ENCODE measurements around the gene CYP4A22.
A peak's percentile ranks its signal among the peaks of the same experiment; 100 is the strongest.
"Not testable (repeated sequence)": the region's sequence is repeated elsewhere in the genome, so short reads cannot be mapped to it uniquely, and the experiment has no call there.

CYP4A22 gene

DNA sequence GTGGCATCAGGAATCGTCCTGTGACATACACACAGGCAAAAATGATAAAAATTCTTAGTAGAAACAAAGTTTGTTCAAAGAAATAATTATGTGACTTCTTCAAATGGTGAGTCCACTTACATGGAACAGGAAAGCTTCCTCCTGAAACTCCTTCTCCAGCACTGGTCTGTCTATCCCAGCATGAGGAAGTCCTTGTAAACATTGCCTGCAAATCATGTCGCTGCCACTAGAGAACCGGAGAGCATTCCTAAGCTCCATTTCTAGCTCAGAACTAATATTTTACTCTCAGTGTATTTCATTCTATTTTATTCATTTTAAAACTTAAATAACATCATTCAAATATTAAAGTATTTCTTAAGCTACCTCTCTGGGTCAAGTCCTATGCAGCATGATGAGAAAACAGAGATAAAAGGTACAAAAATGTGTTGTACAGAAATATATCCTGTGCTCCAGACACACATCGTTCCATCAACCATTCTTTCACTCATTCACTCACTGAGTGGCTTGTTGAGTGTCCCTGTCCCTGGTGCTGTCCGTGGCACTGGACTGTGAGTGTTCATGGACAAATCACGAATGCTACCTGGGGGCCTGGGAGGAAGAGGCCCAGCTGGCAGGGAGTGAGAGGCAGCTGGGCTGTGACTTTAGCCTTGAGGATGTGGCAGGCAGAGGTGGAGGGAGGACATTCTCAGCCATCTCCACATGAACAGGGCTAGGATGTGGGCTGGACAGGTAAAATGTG is 10.0 kb downstream of the CYP4A22 start:
- H3K27ac ChIP-seq = no peak overlapping the region
- no peak overlapping the region for H3K4me3 ChIP-seq

DNA sequence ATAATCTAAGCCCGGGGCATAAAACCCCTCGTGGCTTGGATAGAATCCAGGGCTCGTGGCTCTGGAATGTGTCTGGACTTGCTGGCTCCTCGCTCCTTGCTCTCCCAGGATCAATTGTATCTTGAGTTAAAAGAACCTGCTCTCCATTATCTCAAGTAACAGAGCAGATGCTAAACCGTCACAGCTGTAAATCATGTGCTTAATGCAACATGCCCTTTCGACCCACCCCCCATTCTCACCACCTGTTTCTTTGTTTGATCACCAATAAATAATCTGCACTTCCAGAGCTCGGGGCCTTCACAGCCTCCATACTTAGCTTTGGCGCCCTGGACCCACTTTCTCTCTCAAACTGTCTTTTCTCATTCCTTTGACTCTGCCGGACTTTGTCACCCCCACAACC is 11.9 kb downstream of the CYP4A22 start:
- H3K27ac ChIP-seq, H3K4me3 ChIP-seq: not testable (repeated sequence)

- not testable (repeated sequence) for H3K27ac ChIP-seq
Observed at GRCh38 chr1:47156457-47156856, 19.2 kb downstream of the CYP4A22 start.

DNA sequence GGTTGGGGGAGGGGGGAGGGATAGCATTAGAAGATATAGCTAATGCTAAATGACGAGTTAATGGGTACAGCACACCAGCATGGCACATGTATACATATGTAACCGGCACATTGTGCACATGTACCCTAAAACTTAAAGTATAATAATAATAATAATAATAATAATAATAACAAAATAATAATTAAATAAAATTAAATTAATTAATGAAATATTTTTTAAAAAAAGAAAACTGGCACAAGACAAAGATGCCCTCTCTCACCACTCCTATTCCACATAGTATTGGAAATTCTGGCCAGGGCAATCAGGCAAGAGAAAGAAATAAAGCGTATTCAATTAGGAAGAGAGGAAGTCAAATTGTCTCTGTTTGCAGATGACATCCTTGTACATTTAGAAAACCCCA is 20.7 kb downstream of the CYP4A22 start:
- not testable (repeated sequence) for H3K27ac ChIP-seq, H3K4me3 ChIP-seq

More at GRCh38 chr1:47156457-47156856, 19.2 kb downstream of the CYP4A22 start:
- H3K4me3 ChIP-seq = not testable (repeated sequence)

GRCh38 chr1:47160716-47161115 is 23.5 kb downstream of the CYP4A22 start:
- Histone ChIP-seq H3K4me3 (no peak overlapping the region), H3K27ac (no peak overlapping the region)

- Histone ChIP-seq H3K4me3 (no peak overlapping the region), H3K27ac (no peak overlapping the region)
Observed at GRCh38 chr1:47161298-47162040, 24.2 kb downstream of the CYP4A22 start.

- Histone ChIP-seq H3K4me3 (no peak overlapping the region), H3K27ac (no peak overlapping the region)
Observed at GRCh38 chr1:47164552-47164951, 27.3 kb downstream of the CYP4A22 start.

- Histone ChIP-seq H3K4me3 (no peak overlapping the region), H3K27ac (no peak overlapping the region)
Observed at GRCh38 chr1:47172782-47173181, 35.5 kb downstream of the CYP4A22 start.

GRCh38 chr1:47174656-47175020 is 37.4 kb downstream of the CYP4A22 start:
- H3K27ac ChIP-seq = no peak overlapping the region
- H3K4me3 ChIP-seq = no peak overlapping the region

DNA sequence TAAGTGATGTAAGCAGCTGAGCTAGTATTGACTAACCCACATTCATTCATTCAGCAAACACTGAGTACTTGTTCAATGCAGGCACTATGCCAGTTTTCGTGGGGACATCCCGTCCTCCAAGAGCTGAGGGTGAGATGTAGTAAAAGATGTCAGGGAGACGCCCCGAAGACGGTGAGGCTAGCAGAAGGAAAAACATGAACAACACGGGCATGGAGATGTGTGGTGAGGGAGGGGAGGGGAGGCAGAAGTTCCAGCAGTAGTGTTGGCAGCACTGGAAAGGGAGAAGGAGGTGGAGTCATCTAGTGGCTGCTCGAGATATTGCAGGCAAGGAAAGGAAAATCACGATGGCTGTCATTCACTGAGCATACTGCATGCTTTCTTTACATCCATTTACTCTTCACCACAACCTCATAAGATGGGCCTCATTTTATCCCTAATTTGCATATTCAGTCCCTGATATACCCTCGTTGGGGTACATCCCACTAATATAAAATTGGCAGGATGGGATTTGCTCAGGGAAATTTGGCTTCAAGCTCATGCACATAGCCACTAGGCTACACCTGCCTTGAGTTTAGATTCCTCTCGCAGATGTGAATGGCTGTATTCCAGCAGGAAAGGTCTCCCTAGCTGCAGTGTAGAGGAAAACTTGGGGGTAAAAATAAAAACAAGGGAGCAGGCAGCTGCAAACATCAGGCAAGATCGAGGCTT is 38.1 kb downstream of the CYP4A22 start:
- Histone ChIP-seq H3K27ac (no peak overlapping the region), H3K4me3 (no peak overlapping the region)

DNA sequence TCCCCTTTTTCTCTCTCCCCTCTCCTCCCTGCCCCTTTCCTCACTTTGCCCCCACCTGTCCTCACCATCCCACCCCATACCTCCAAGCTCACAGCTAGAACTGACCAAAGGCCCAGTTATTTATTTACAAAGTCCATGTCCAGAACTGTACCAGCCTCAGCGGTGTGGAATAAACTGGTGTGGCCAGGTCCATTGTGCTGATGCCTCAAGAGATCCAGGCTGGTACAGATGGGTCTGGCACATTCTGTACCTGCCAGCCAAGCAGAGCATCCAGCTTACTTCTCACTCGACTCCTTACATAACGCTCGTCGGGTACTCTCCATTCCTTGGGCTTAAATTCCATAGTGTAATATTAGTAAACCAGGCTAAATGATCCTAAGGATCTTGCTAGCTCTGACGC is 40.8 kb downstream of the CYP4A22 start:
- Histone ChIP-seq H3K4me3 (no peak overlapping the region), H3K27ac (no peak overlapping the region)

GRCh38 chr1:47178654-47179016 is 41.4 kb downstream of the CYP4A22 start:
- peak overlapping the region in 4 of 7 experiments; percentile 27 to 46 (median 35) for H3K4me3 ChIP-seq
- H3K27ac ChIP-seq = peak overlapping the region in 1 of 21 experiments; percentile 69

DNA sequence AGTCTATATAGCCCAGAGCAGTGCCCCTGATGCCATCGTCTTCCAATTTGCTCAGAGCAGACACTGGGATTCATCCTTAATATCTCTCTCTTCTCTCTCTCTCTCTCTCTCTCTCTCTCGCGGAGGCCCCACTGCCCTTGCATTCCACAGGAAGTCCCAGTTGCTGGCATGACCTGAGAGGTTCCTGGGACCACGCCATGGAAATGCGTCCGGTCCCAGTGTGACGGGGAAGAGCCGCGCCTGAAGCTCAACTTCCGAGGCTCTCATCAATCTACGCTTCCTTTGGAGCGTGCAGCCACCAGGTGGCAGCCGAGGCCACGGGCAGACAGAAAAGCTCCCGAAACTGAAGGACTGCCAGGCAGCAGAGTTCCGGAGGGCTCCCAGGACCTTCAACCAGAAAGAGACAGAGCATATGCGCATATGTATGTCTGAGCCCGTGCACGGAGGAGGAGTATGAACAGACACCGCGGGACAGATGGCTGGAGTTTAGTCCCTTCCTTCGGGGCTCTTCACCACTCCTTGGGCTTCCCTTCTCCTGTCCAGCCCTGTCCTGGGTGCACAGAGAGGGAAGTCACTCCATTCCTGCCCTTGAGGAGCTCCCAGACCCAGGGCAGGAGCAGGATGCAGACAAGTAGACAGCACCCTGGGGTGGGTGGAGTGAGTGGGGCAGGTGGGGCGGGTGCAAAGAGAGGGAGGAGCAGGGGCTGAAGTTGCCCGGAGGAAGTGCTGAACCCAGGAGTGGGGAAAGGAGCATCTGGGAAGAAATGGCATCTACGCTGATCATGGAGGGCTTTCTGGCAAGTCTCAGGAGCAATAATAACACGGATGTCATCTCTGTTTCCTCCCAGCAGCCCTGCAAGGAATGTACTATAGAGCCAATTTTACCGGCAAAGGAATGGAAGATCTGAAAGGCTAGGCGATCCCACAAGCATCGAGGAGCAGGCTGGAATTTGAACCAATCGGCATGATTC is 42.1 kb downstream of the CYP4A22 start:
- Histone ChIP-seq H3K27ac (peak overlapping the region in 16 of 21 experiments; percentile 24 to 73 (median 54)), H3K4me3 (peak overlapping the region; percentile 23 to 46 (median 34))

DNA sequence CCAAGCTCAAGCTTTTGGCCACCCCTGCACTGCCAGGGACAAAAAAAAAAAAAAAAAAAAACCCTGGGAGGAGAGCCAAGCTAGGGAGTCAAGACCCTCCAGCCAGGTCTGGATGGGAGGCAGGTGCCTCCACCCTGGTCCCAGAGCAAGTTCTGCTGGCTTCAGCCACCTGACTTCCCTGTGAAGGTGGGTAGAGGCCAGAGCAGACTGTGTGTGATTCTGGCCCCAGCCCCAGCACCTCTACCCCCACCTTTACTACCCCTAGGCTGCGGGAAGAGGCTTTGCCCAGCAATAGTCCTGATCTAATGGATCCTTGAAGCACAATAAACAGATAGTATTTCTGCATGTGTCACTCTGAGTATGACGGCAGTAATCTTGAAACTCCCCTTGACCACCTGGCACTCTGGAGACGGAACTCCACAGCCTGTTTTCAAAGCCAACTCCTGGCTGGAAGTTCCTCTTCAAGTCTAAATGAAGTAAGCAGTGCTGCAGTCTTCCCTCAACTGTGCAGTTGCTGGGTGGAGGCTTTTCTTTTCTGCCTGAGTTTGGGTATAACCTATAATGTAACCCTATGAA is 42.8 kb downstream of the CYP4A22 start:
- Histone ChIP-seq H3K27ac (peak overlapping the region in 4 of 21 experiments; percentile 24 to 73 (median 63)), H3K4me3 (peak overlapping the region in 1 of 7 experiments; percentile 35)

DNA sequence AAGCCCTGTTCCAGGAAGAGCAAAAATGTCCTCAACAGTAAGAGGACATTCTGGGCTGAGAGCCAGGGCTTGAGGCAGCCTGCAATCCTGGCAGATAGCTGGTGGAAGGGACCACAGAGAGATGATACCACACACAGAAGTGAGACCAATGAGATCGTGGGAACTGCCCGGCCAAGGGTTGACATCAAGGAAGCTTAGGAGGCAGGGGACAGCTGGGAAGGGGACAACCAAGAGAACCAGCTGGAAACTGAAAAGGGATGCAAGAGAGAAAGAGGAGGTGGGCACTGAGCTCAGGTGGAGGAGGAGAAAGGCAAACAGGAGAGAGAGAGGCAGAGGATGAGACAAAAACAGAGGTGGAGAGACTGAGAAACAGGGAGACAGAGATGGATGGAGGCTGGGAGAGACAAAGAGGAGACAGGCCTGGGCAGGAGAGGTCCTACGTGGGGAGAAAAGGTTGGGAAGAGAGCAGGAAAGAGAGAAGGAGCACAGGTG is 43.4 kb downstream of the CYP4A22 start:
- Histone ChIP-seq H3K4me3 (no peak overlapping the region), H3K27ac (peak overlapping the region in 2 of 21 experiments; percentile 24 to 33)

DNA sequence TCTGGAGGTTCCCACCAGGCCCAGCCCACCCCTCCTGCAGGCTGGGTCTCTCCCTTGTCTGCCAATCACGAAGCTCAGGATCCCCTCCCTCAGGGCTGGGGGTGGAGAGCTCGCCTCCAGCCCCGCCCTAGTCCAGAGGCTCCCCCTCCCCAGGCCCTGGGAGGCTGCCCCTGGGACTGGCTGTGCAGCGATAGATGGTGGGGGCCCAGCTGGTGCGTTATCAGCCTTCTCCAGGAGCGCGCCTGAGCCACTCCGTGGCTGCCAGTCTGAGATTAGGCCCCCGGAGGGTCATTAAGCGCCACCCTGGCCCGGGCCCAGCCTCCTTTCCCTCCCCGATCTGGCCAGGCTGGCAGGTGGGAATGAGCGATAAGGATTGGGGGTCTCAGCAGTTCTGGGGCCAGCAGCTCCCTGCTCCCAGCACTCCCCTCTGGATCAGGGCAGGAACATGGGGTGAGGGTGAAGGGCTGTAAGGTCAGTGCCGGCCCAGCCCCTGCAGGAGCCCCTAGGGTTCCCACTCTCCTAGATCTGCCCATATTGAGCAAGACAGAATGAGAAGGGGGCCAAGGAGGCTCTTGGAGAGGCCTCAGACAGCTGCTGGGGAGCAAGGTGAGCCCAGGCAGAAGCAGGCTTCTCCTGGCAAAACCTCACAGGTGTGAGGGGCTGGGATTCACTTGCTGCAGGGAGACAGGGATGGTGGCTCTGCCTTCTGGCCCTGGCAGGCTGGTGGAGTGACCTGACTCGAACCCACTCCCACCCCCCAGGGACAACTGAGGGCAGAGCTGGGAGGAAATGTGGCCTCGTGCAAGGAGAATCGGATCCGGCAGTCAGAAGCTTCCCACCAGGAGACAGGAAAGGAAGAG is 44.1 kb downstream of the CYP4A22 start:
- Histone ChIP-seq H3K4me3 (no peak overlapping the region), H3K27ac (peak overlapping the region in 1 of 21 experiments; percentile 33)

DNA sequence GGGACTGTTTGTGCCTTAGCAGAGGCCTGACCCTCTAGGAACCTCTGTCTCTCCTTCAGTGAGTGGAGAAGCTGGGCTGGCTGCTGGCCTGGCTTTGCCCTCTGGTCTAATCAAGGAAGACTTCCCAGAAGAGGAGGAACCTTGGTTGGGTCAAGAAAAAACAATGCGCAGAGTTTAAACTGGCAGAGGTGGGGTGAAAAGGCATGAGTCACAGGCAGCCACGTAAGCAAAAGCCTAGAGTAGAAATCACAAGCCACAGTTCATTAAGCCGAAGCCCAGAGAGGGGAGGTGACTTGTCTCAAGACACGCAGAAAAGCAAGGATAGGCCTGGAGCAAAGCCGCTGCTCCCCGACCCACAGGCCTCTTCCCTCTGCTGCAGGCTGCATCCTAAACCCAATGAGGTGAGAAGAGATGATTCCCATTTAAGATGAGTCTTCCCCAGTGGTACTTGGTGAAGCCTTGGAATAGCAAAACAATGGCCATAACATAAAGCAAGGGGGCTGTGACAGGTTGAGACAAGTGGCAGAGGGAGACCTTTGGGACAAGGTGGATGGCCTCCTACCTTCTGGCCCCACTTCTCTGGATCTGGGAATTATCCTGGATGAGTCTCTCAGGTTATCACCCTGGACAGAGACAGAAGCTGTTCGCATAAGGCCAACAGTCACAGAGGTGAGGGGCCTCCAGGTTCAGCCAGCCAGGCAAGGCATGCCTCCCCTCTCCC is 44.9 kb downstream of the CYP4A22 start:
- Histone ChIP-seq H3K4me3 (no peak overlapping the region), H3K27ac (peak overlapping the region in 2 of 21 experiments; percentile 12 to 33)

Measured in skin epidermis (tissue), 12 donors.